ENCODE results near the gene ANKMY1.

The ANKMY1 gene, protein sequence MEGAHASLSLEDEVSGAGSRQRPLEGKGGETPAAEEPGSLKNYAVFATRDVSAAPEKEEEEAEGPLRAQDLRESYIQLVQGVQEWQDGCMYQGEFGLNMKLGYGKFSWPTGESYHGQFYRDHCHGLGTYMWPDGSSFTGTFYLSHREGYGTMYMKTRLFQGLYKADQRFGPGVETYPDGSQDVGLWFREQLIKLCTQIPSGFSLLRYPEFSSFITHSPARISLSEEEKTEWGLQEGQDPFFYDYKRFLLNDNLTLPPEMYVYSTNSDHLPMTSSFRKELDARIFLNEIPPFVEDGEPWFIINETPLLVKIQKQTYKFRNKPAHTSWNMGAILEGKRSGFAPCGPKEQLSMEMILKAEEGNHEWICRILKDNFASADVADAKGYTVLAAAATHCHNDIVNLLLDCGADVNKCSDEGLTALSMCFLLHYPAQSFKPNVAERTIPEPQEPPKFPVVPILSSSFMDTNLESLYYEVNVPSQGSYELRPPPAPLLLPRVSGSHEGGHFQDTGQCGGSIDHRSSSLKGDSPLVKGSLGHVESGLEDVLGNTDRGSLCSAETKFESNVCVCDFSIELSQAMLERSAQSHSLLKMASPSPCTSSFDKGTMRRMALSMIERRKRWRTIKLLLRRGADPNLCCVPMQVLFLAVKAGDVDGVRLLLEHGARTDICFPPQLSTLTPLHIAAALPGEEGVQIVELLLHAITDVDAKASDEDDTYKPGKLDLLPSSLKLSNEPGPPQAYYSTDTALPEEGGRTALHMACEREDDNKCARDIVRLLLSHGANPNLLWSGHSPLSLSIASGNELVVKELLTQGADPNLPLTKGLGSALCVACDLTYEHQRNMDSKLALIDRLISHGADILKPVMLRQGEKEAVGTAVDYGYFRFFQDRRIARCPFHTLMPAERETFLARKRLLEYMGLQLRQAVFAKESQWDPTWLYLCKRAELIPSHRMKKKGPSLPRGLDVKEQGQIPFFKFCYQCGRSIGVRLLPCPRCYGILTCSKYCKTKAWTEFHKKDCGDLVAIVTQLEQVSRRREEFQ

DNA sequence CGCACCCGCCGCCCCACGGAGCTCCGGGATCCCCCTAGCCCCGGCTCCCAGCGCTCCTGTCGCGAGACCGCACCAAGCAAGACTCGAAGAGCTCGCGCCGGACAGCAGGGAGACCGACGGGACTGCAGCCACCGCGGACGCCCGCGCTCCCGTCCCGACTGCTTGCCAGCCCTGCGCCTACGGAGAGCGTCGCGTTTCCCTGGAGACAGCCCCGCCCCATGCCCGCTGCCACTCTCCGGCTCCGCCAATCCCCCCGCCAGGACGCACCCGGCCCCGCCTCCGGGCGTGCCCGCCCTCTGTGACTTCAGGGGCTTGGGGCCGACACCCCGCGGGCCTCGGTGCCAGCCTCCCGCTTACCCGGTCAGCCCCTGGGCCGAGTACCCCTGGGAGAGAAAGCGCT, at the start of gene ANKMY1:
Gene ANKMY1, minus strand, starts transcription at position 181 of the 400 bp plus-strand sequence. CDS start 653 bp downstream, outside the sequence.
- H3K9ac ChIP-seq (ENCODE audit: low read length): no peak within 1 kb of the TSS
- H3K36me3 ChIP-seq (ENCODE audit: control insufficient read depth, insufficient read depth, low read length): no peaks in the 10 kb centered on the region
- no peak within 1 kb of the TSS for H3K27ac ChIP-seq (ENCODE audit: low read depth, low read length)
- H3K4me1 ChIP-seq (ENCODE audit: control insufficient read depth, insufficient read depth, low read length): peaks cover 18% of the 10 kb centered on the region
- H3K4me3 ChIP-seq (ENCODE audit: low read length): peak within 1 kb of the TSS; percentile 23
- H3K27me3 ChIP-seq (ENCODE audit: control insufficient read depth, insufficient read depth, low read length): no peaks in the 10 kb centered on the region

DNA sequence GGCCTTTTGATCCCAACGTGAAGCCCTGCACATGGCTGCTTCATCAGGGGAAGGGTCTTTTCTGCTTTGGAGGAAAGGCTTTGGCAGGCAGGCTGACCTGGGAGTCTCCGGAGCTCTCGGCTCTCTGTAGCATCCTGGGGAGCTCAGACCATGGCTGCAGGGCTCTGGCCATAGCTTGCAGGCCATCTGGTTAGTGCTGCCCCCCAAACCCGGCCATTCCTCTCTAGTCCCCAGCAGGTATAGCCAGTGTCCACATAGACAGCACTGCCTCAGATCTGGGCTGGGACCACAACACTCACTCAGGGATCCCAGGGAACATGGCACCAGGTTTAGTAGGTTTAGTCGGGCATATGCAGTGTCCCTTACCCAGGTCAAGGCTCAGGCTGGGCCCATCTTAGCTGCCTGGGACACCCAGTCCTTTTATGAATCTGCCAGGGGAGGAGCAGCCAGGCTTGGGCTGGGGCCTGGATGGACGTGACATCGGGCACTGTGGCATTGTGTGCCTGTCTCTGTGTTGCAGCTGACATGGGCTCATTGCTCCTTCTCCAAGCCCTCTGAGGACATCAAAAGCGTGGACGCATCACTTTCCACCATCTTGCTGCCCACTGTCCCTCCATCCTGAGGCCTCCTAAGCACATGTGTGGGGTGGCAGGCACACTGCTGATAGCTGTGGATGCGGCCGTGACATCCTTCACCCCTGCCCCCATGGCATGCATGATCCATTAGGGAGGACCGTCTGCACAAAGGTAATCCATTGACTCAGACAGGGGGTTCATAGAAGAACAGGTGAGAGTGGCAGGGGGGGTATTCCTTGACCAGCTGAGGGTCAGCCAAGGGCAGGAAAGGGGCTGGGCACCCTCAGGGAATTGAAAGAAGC, 48.3 kb upstream of the ANKMY1 start:
- Histone ChIP-seq H3K4me3 (ENCODE audit: low read length) (peak overlapping the region; percentile 49), H3K27me3 (ENCODE audit: control insufficient read depth, insufficient read depth, low read length) (no peaks in the 10 kb centered on the region), H3K9ac (ENCODE audit: low read length) (no peak overlapping the region), H3K27ac (ENCODE audit: low read depth, low read length) (no peak overlapping the region), H3K4me1 (ENCODE audit: control insufficient read depth, insufficient read depth, low read length) (no peaks in the 10 kb centered on the region), H3K36me3 (ENCODE audit: control insufficient read depth, insufficient read depth, low read length) (no peaks in the 10 kb centered on the region)

DNA sequence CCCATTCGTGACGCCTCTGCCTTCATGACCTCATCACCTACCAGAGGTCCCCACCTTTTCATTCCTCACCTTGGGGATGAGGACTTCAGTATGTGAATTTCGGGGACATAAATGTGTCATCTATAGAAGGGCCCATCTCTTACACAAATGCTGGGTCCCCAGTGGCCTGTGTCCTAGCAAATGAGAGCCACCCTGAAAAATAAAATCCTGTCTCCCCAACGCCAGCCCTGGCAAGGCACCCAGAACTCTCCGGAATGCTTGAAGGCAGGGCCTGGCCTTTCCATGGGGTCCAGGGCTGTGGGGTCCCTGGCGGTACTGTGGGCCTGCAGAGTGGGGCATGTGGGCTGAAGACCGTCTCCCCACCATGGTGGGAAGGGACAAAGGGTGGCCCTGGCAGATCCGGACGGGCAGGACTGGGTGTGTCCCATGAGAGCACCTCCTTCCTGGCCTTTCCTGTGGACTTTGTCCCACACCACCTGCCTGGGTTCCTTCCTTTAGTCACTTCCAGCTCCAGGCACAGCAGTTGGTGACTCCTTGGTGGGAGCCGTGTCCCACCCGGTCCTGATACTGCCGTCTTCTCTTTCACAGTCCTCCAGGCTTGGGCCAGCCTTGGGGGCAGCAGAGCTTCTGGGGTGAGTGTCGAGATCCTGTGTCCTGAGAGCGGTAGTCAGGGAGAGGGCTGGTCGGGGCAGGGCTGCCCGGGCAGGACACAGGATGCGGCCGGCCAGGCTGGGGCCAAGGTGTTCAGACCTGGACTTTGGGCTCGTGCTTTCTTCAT, 47.3 kb upstream of the ANKMY1 start:
- H3K36me3 ChIP-seq (ENCODE audit: control insufficient read depth, insufficient read depth, low read length): no peaks in the 10 kb centered on the region
- H3K4me3 ChIP-seq (ENCODE audit: low read length): peak overlapping the region; percentile 49
- H3K4me1 ChIP-seq (ENCODE audit: control insufficient read depth, insufficient read depth, low read length): no peaks in the 10 kb centered on the region
- no peak overlapping the region for H3K27ac ChIP-seq (ENCODE audit: low read depth, low read length)
- no peak overlapping the region for H3K9ac ChIP-seq (ENCODE audit: low read length)
- H3K27me3 ChIP-seq (ENCODE audit: control insufficient read depth, insufficient read depth, low read length): no peaks in the 10 kb centered on the region

DNA sequence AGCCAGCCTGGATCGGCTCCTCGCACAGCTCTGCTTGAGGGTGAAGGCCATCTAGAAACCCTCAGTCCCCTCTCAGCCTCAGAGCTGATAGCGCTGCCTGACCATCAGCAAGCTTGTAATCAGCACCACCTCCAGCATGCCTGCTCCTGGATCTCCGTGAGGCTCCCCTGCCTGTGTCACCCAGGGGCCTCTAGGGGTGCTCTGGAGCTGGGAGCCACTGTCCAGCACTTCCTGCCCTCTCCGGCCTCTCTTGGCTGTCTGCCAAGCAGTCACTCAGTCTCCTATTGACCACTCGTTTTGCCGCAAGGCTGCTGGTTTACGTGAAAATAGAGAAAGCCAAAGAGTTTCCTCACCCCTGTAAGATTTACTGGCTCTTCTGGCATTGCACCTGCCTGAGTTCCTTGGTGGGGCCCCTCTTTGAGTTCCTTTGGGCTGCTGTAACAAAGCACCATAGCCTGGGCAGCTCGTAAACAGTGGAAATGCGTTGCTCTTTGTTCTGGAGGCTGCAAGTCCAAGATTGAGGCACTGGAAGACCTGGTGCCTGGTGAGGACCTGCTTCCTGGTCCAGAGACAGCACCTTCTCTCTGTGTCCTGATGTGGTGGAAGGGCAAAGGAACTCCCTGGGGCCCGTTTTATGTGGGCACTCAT, 46.6 kb upstream of the ANKMY1 start:
- H3K27me3 ChIP-seq (ENCODE audit: control insufficient read depth, insufficient read depth, low read length): no peaks in the 10 kb centered on the region
- no peak overlapping the region for H3K4me3 ChIP-seq (ENCODE audit: low read length)
- no peaks in the 10 kb centered on the region for H3K36me3 ChIP-seq (ENCODE audit: control insufficient read depth, insufficient read depth, low read length)
- H3K4me1 ChIP-seq (ENCODE audit: control insufficient read depth, insufficient read depth, low read length): no peaks in the 10 kb centered on the region
- no peak overlapping the region for H3K9ac ChIP-seq (ENCODE audit: low read length)
- H3K27ac ChIP-seq (ENCODE audit: low read depth, low read length): no peak overlapping the region

DNA sequence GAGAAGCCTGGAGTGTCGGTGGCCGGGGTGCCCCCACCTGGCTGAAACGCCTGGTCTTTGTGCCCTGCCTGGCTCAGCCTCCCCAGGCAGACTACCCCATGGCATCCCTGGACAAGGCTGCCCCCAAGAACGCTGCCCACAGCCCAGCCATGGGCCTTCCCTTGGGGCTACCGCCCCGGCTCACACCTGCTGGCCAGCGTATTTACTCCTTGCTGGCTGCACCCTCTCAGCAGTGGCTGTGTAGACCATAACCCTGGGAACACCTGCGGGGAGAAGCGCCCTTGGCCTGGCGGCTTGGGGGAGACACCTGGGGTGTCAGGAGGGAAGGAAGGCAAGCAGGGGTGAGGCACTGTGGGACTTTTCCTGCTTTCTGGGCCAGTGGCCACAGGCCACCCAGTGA, 46.1 kb upstream of the ANKMY1 start:
- Histone ChIP-seq H3K36me3 (ENCODE audit: control insufficient read depth, insufficient read depth, low read length) (no peaks in the 10 kb centered on the region), H3K27ac (ENCODE audit: low read depth, low read length) (no peak overlapping the region)

DNA sequence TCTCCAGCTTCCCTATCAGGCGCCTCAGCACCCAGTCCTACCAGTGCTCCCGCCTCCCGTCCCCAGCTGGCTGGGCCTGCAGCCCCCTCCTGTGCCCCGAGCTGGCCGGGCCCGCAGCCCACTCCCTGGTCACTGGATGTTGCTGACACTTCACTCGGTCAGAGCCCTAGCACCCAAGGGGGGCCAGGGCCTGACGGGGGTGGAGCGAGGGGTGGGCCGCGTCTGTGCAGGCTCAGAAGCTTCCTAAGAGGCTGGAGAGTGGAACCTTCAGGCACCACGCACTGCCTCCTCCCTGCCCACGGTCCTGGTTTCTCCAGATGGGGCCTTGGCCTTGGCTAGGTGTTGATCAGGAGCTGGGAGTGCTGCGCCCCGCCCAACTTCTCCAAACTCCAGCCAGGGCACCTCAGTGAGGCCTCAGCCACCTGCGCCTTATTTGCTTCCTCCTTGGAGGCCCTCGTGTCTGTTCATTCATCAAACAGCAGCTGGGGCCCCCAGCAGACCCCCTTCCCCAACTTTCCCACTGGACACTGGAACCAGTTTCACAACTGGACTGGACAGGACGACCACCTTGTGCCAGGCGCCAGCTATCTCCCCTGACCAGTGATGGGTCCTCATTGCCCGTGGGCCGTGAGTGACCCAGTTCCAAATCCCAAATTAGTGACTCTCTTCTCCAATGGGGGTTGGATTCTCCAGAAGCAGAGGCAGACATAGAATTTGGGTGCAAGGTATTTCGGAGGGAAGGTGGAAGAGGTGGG, 45.5 kb upstream of the ANKMY1 start:
- Histone ChIP-seq H3K4me1 (ENCODE audit: control insufficient read depth, insufficient read depth, low read length) (peaks cover 2% of the 10 kb centered on the region), H3K36me3 (ENCODE audit: control insufficient read depth, insufficient read depth, low read length) (no peaks in the 10 kb centered on the region), H3K4me3 (ENCODE audit: low read length) (no peak overlapping the region), H3K27me3 (ENCODE audit: control insufficient read depth, insufficient read depth, low read length) (no peaks in the 10 kb centered on the region), H3K27ac (ENCODE audit: low read depth, low read length) (no peak overlapping the region), H3K9ac (ENCODE audit: low read length) (no peak overlapping the region)

More for the DNA sequence above, 46.1 kb upstream of the ANKMY1 start:
- no peaks in the 10 kb centered on the region for H3K4me1 ChIP-seq (ENCODE audit: control insufficient read depth, insufficient read depth, low read length)
- no peak overlapping the region for H3K4me3 ChIP-seq (ENCODE audit: low read length)
- H3K27me3 ChIP-seq (ENCODE audit: control insufficient read depth, insufficient read depth, low read length): no peaks in the 10 kb centered on the region
- no peak overlapping the region for H3K9ac ChIP-seq (ENCODE audit: low read length)

DNA sequence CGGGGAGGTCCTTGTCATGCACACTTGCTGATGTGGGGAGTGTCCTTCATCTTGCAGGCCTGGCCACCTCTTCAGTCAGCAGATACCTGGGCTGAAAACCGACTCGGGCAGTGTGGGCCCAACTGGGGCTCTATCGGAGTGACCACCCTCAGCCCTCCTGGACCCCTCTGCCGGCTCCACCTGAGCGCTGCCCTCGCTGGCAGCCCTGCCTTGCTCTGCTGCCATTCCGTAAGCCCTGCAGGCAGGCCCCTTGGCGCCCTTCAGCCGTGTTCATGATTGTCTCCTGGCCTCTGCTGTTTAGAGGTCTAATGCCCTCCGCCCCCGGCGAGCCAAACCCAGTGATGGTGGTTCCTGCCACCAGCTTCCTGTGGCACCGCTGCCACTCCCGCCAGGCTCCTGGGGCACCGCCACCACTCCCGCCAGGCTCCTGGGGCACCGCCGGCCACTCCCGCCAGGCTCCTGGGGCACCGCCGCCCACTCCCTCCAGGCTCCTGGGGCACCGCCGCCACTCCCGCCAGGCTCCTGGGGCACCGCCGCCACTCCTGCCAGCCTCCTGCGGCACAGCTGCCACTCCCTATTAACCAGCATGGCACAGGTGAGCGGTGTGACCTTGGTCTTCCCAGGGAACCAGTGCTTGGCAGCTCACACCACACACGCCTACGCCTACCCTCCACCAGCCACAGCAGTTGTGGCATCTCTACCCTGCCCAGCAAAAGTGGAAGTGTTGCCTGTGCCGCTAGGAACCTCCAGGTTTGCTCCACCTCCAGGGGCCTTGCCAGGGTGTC, 44.7 kb upstream of the ANKMY1 start:
- Histone ChIP-seq H3K36me3 (ENCODE audit: control insufficient read depth, insufficient read depth, low read length) (no peaks in the 10 kb centered on the region), H3K27ac (ENCODE audit: low read depth, low read length) (no peak overlapping the region), H3K4me1 (ENCODE audit: control insufficient read depth, insufficient read depth, low read length) (peaks cover 5% of the 10 kb centered on the region), H3K4me3 (ENCODE audit: low read length) (no peak overlapping the region), H3K27me3 (ENCODE audit: control insufficient read depth, insufficient read depth, low read length) (no peaks in the 10 kb centered on the region), H3K9ac (ENCODE audit: low read length) (no peak overlapping the region)

DNA sequence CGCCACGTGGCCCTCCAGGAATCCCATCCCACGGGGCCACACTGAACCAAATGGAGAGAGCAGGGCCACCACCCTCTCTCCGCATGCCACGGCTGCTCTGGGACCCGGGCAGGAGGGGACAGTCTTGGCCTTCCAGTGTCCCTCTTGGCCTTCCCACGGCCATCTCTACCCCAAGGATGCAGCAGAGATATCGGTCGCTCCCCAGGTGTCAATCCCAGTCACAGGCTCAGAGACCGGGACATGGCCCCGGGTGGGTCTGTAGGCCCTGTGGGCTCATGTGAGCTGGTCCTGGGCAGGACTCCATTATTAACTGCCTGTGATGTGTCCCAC, 44.0 kb upstream of the ANKMY1 start:
- Histone ChIP-seq H3K27ac (ENCODE audit: low read depth, low read length) (no peak overlapping the region), H3K9ac (ENCODE audit: low read length) (no peak overlapping the region), H3K27me3 (ENCODE audit: control insufficient read depth, insufficient read depth, low read length) (no peaks in the 10 kb centered on the region), H3K4me3 (ENCODE audit: low read length) (no peak overlapping the region), H3K36me3 (ENCODE audit: control insufficient read depth, insufficient read depth, low read length) (peaks cover 3% of the 10 kb centered on the region), H3K4me1 (ENCODE audit: control insufficient read depth, insufficient read depth, low read length) (peaks cover 5% of the 10 kb centered on the region)

DNA sequence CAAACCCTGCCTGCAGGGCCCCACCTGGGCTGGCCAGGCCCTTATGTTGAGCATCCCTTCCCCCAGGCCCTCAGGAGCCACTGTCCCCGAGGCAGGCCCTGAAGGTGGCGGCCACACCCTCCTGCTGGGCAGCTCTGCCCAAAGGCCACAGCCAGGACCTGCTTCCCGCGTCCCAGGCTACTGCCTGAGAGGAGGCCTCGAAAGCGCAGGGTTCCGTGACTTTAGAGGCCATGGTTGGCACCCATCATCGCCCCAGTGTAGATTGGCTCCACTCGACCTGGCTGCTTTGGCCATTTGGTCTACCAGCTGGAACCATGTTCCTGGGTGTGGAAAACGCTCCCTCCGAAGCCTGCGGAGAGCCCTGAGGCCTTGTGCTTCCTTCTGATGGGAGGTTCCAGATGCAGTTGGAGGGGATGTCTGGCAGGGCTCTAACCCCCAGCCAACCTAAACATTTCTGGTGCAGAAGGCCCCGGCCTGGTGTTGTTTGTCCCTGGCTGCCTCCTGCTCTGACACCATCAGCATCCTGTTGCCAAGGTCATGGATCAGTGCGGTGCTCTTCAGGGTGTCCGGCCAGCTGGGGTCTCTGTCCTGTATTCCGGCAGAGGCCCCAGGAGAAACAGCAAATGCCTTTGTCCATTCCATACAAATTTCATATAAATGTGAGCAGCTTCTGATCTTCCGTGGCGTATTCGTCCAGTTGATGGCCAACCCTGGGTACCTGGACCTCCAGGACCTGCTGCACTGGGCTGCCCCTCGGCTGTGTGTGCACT, 43.5 kb upstream of the ANKMY1 start:
- Histone ChIP-seq H3K9ac (ENCODE audit: low read length) (no peak overlapping the region), H3K4me3 (ENCODE audit: low read length) (no peak overlapping the region), H3K27me3 (ENCODE audit: control insufficient read depth, insufficient read depth, low read length) (no peaks in the 10 kb centered on the region), H3K4me1 (ENCODE audit: control insufficient read depth, insufficient read depth, low read length) (peaks cover 7% of the 10 kb centered on the region), H3K27ac (ENCODE audit: low read depth, low read length) (no peak overlapping the region), H3K36me3 (ENCODE audit: control insufficient read depth, insufficient read depth, low read length) (peaks cover 3% of the 10 kb centered on the region)
